AG04449 (cell line): Measurements from ENCODE around the gene GSTM2.
A peak's percentile ranks its signal among the peaks of the same experiment; 100 is the strongest.

Source experiments
- CTCF ChIA-PET: fragments of 350-600 bp; formaldehyde crosslinking; extraction: SDS; loops from one replicate; lab custom pipeline; 2021; ENCODE audit warnings: antibody characterized with exemption; lab: Yijun Ruan, JAX
- POLR2A ChIA-PET: fragments of 400-600, 350-600 bp; formaldehyde crosslinking; extraction: SDS; loops from one replicate; lab custom pipeline; 2020; ENCODE audit warnings: antibody characterized with exemption, inconsistent platforms; lab: Yijun Ruan, JAX
- DNase-seq: peaks from one replicate; pipeline ENCODE4 v3.0.0-alpha.2; 2010; ENCODE audit warnings: low read depth, low spot score
- H3K4me3 ChIP-seq: 2 replicates; pipeline ENCODE4 v1.5.1; 2011; ENCODE audit warnings: low read depth, mild to moderate bottlenecking, control low read depth, low read length
- TF ChIP-seq, protein P1 (sequence below): IDR thresholded peaks from one replicate; pipeline ENCODE4 v1.5.1; 2011; ENCODE audit warnings: mild to moderate bottlenecking, moderate library complexity, low read length, control low read depth, inconsistent platforms; ENCODE audit not compliant: insufficient read depth; ENCODE audit errors: missing control alignments

Gene GSTM2

DNA sequence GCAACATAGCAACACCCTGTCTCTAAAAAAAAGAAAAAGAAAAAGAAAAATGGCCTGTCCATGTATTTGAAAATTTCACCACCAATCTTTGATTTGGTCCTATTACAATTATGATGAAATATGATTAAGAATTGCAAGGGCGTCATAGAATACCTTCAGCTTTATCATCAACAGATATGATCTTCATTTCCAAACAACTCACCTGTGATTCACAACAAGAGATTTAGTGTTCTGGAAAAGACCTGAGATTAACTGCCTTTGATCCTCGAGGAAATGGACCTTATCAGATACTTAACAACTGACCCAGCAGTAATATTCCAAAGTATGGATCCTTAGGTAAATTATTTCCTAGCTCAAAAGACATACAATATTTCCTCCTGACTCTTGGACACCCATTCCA lies 15.5 kb upstream of the GSTM2 start:
- no peak overlapping the region for H3K4me3 ChIP-seq
- ChIA-PET POLR2A (no interaction called here), CTCF (interaction anchor here (0.8 to 16.1 kb wide), 8 partner anchors 9 to 359 kb away, joined by 3 to 344 read pairs (median 6); partner anchors contain the start of genes AHCYL1 and EPS8L3)
- no peak for DNase-seq
- TF ChIP-seq, protein P1, sequence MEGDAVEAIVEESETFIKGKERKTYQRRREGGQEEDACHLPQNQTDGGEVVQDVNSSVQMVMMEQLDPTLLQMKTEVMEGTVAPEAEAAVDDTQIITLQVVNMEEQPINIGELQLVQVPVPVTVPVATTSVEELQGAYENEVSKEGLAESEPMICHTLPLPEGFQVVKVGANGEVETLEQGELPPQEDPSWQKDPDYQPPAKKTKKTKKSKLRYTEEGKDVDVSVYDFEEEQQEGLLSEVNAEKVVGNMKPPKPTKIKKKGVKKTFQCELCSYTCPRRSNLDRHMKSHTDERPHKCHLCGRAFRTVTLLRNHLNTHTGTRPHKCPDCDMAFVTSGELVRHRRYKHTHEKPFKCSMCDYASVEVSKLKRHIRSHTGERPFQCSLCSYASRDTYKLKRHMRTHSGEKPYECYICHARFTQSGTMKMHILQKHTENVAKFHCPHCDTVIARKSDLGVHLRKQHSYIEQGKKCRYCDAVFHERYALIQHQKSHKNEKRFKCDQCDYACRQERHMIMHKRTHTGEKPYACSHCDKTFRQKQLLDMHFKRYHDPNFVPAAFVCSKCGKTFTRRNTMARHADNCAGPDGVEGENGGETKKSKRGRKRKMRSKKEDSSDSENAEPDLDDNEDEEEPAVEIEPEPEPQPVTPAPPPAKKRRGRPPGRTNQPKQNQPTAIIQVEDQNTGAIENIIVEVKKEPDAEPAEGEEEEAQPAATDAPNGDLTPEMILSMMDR, result no peak

- no peak for DNase-seq
- ChIA-PET CTCF (interaction anchor here (1.0 to 16.1 kb wide), 6 partner anchors 9 to 331 kb away, joined by 3 to 344 read pairs (median 5); partner anchors contain the start of gene AHCYL1), POLR2A (no interaction called here)
- TF ChIP-seq, protein P1, result no peak
- no peak overlapping the region for H3K4me3 ChIP-seq
Observed at GRCh38 chr1:109653306-109653705, 14.6 kb upstream of the GSTM2 start.

DNA sequence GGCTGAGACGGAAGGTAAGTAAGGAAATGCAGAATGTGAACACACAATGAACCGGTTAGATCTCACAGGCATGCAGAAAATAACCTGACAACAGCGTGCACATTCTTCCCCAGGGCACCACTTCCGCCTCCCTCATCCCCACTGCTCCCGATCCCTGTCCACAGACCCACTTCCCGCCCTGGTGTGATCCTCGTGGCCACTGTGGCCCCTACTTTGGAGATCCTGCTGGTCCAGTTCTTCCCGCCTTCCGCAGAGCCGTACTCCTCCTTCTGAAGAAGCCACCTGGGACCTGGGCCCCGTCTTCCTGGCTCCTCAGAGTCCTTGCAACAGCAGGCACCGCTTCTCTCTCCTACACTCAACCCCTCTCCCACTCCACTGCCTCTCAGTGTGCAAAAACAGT lies 13.3 kb upstream of the GSTM2 start:
- DNase-seq, result no peak
- TF ChIP-seq, protein P1, result no peak
- ChIA-PET CTCF (interaction anchor here (0.9 to 16.1 kb wide), 3 partner anchors 16 to 329 kb away, joined by 4 to 344 read pairs (median 228); no protein-coding TSS in a partner anchor), POLR2A (no interaction called here)
- H3K4me3 ChIP-seq, result no peak overlapping the region

DNA sequence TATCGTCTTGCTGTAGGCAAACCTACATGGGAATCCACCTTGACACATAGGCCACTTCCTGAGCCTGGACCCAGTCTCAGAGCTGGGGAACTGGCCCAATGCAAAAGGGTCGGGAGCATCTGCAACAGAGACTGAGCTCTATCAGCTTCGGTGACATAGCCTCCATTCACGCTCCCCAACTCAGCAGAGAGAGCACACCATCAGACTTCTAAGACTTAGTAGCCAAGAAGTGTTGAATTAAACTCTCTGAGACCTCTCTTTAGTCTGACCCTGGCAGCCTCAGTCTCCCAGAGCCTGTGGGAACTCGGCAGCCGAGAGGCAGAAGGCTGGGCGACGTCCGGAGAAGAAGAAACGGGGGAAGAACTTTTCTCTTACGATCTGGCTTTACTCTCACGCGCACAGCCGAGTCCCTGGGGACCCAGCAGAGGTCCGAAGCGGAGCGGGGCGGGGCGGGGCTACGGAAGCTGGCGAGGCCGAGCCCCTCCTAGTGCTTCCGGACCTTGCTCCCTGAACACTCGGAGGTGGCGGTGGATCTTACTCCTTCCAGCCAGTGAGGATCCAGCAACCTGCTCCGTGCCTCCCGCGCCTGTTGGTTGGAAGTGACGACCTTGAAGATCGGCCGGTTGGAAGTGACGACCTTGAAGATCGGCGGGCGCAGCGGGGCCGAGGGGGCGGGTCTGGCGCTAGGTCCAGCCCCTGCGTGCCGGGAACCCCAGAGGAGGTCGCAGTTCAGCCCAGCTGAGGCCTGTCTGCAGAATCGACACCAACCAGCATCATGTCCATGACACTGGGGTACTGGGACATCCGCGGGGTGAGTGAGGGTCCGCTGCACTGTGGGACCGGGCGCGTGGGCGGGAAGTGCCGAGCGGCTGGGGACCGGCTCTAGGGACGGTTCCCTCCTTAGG lies 12.0 kb upstream of the GSTM2 start, which contains the start of gene GSTM4:
Gene GSTM4 (plus strand): TSS at position 485 of the 905 bp plus-strand sequence. CDS start 291 bp downstream, at position 776.
- TF ChIP-seq, protein P1, result peak; percentile 18

DNA sequence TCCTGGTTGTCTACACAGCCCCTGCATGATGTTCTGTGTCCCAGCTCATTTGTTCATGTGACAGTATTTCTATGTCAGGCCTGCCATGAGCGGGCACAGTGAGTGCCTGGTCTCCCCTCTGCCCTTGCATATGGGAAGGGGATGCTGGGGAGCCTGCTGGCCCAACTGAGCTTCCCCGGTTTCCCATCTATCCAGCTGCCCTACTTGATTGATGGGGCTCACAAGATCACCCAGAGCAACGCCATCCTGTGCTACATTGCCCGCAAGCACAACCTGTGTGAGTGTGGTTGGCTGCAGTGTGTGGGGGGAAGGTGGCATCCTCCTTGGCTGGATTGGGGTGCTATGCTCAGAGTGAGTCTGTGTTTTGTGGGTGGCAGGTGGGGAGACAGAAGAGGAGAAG lies 10.5 kb upstream of the GSTM2 start:
- no peak for DNase-seq
- no peak overlapping the region for H3K4me3 ChIP-seq
- CTCF ChIA-PET, result interaction anchor here (1.9 to 16.1 kb wide), 3 partner anchors 19 to 125 kb away, joined by 5 to 344 read pairs (median 228); no protein-coding TSS in a partner anchor
- TF ChIP-seq, protein P1, result no peak
- POLR2A ChIA-PET, result interaction anchor here (0.6 kb wide), 1 partner anchor 254 kb away, joined by 3 read pairs; no protein-coding TSS in a partner anchor

More for the DNA sequence above, 12.0 kb upstream of the GSTM2 start, which contains the start of gene GSTM4:
- ChIA-PET CTCF (interaction anchor here (1.9 to 16.1 kb wide), 3 partner anchors 17 to 123 kb away, joined by 5 to 344 read pairs (median 228); no protein-coding TSS in a partner anchor), POLR2A (interaction anchor here (0.6 kb wide), 1 partner anchor 347 kb away, joined by 4 read pairs; no protein-coding TSS in a partner anchor)
- DNase-seq, result no peak
- peak within 1 kb of the TSS; percentile 78 for H3K4me3 ChIP-seq

- POLR2A ChIA-PET, result interaction anchor here (0.6 to 0.7 kb wide), 2 partner anchors 20 to 254 kb away, joined by 3 read pairs; no protein-coding TSS in a partner anchor
- TF ChIP-seq, protein P1, result no peak
- DNase-seq, result no peak
- no peak overlapping the region for H3K4me3 ChIP-seq
- CTCF ChIA-PET, result interaction anchor here (0.7 to 16.1 kb wide), 4 partner anchors 19 to 126 kb away, joined by 3 to 344 read pairs (median 116); no protein-coding TSS in a partner anchor
Observed at GRCh38 chr1:109657970-109658369, 9.9 kb upstream of the GSTM2 start.
